ENCODE measurements around the gene SDF2.

- TF ChIP-seq ZC3H10 (CRISPR knock-in tag; IDR thresholded peaks at IDR 0.05) = no peak
- TF ChIP-seq ARNTL (CRISPR knock-in tag; IDR thresholded peaks at IDR 0.05; ENCODE audit: borderline replicate concordance, low read depth) = no peak
- TF ChIP-seq CSDC2 (CRISPR knock-in tag; IDR thresholded peaks at IDR 0.05) = no peak
- TF ChIP-seq, protein P1, sequence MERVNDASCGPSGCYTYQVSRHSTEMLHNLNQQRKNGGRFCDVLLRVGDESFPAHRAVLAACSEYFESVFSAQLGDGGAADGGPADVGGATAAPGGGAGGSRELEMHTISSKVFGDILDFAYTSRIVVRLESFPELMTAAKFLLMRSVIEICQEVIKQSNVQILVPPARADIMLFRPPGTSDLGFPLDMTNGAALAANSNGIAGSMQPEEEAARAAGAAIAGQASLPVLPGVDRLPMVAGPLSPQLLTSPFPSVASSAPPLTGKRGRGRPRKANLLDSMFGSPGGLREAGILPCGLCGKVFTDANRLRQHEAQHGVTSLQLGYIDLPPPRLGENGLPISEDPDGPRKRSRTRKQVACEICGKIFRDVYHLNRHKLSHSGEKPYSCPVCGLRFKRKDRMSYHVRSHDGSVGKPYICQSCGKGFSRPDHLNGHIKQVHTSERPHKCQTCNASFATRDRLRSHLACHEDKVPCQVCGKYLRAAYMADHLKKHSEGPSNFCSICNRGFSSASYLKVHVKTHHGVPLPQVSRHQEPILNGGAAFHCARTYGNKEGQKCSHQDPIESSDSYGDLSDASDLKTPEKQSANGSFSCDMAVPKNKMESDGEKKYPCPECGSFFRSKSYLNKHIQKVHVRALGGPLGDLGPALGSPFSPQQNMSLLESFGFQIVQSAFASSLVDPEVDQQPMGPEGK (CRISPR knock-in tag; IDR thresholded peaks at IDR 0.05; ENCODE audit: borderline replicate concordance) = no peak
- no peak for TF ChIP-seq RARB (CRISPR knock-in tag; IDR thresholded peaks at IDR 0.05)
Observed at GRCh38 chr17:28612531-28612930, 49.2 kb downstream of the SDF2 start.
